GM23248 (cell line): ENCODE measurements around the gene VCL. TPM values are rescaled to one million over a fixed set of nuclear protein-coding genes. Genes with fewer than 3 reads are reported as not detected.

Experiments used
- DNase-seq: peaks from one replicate; pipeline ENCODE4 v3.0.0-alpha.2; 2015
- H2AFZ ChIP-seq: fragments of 200-600 bp; sonication (generic); 2 replicates; pipeline ENCODE4 v1.6.1; 2016; ENCODE audit warnings: antibody characterized with exemption
- H3F3A ChIP-seq: fragments of 200-600 bp; sonication (generic); 2 replicates; pipeline ENCODE4 v1.6.1; 2016; ENCODE audit warnings: mild to moderate bottlenecking, antibody characterized with exemption, mixed run types; ENCODE audit not compliant: insufficient read depth
- H3K27ac ChIP-seq: fragments of 200-600 bp; sonication (generic); 2 replicates; pipeline ENCODE4 v1.5.1; 2016; ENCODE audit warnings: mild to moderate bottlenecking
- H3K27me3 ChIP-seq: fragments of 200-600 bp; sonication (generic); replicated peaks from 2 replicates; pipeline ENCODE4 v1.6.1; 2016; ENCODE audit warnings: mild to moderate bottlenecking; ENCODE audit not compliant: insufficient read depth
- H3K36me3 ChIP-seq: fragments of 200-600 bp; sonication (generic); 2 replicates; pipeline ENCODE4 v1.6.1; 2016; ENCODE audit warnings: low read depth, mild to moderate bottlenecking
- H3K4me1 ChIP-seq: fragments of 200-600 bp; sonication (generic); 2 replicates; pipeline ENCODE4 v1.6.1; 2016; ENCODE audit warnings: mild to moderate bottlenecking; ENCODE audit not compliant: insufficient read depth
- H3K4me2 ChIP-seq: fragments of 200-600 bp; sonication (generic); one replicate; pipeline ENCODE4 v1.6.1; 2016; ENCODE audit warnings: mild to moderate bottlenecking; ENCODE audit not compliant: unreplicated experiment
- H3K4me3 ChIP-seq: fragments of 200-600 bp; sonication (generic); 2 replicates; pipeline ENCODE4 v1.5.1; 2016; ENCODE audit warnings: mild to moderate bottlenecking
- H3K79me2 ChIP-seq: fragments of 200-600 bp; sonication (generic); 2 replicates; pipeline ENCODE4 v1.6.1; 2016; ENCODE audit warnings: mild to moderate bottlenecking; ENCODE audit not compliant: insufficient read depth
- H3K9ac ChIP-seq: fragments of 200-600 bp; sonication (generic); 2 replicates; pipeline ENCODE4 v1.6.1; 2016; ENCODE audit warnings: mild to moderate bottlenecking
- H3K9me2 ChIP-seq: fragments of 200-600 bp; sonication (generic); 2 replicates; pipeline ENCODE4 v1.6.1; 2016; ENCODE audit warnings: mixed run types, mild to moderate bottlenecking, moderate library complexity; ENCODE audit not compliant: insufficient read depth
- H3K9me3 ChIP-seq: fragments of 200-600 bp; sonication (generic); one replicate; pipeline ENCODE4 v1.6.1; 2017; ENCODE audit warnings: low read depth
- H4K20me1 ChIP-seq: fragments of 200-600 bp; sonication (generic); 2 replicates; pipeline ENCODE4 v1.6.0; 2016; ENCODE audit not compliant: insufficient read depth
- EZH2 ChIP-seq: fragments of 200-600 bp; sonication (generic); IDR thresholded peaks from 2 replicates; pipeline ENCODE4 v1.6.1; 2018; ENCODE audit warnings: antibody characterized with exemption, mild to moderate bottlenecking; ENCODE audit not compliant: insufficient read depth, poor library complexity, severe bottlenecking
- EZH2phosphoT487 ChIP-seq: fragments of 200-600 bp; sonication (generic); IDR thresholded peaks from 2 replicates; pipeline ENCODE4 v1.6.1; 2018; ENCODE audit warnings: antibody characterized with exemption, moderate library complexity, mild to moderate bottlenecking, low read depth; ENCODE audit not compliant: insufficient read depth
- WGBS, 2 experiments: methylation state at CpG; one replicate each; pipeline ENCODE4 v1.1.6; 2015 to 2017; ENCODE audit warnings: low lambda C conversion rate in 2 of 2, low coverage in 1 of 2; ENCODE audit errors: missing lambda C conversion rate in 2 of 2; 5-methylcytosine and 5-hydroxymethylcytosine counted together
- in situ Hi-C: fragments of 300-500 bp; cut with MboI; formaldehyde crosslinking; loops from 2 replicates; pipeline ENCODE4 v1.15.0; 2020
- polyA plus RNA-seq: library from polyadenylated mRNA; unstranded; fragments of >200 nt; fragmentation: Nextera tagmentation; extraction: Ambion mirVana; gene quantifications from 2 replicates; pipeline ENCODE4 v1.2.1, GENCODE V29; 2016
- total RNA-seq: library from RNA; depleted of rRNA; stranded (reverse); fragments of >200 nt; shearing (Covaris generic); gene quantifications from 2 replicates; pipeline ENCODE4 v1.2.3, GENCODE V29; 2014

VCL gene
- total and polyA plus RNA-seq, 2 experiments from 2014 or later = 177 to 235 TPM

- Histone ChIP-seq H3K9me3 (no peaks in the 10 kb centered on the region), H3F3A (peaks cover 74% of the 10 kb centered on the region), H3K36me3 (peaks cover 31% of the 10 kb centered on the region), H3K4me3 (no peak overlapping the region), H3K9me2 (no peaks in the 10 kb centered on the region), H3K27ac (peak overlapping the region; percentile 3; the same call in 1 of the 2 replicates), H2AFZ (no peak overlapping the region), H3K9ac (no peak overlapping the region), H3K4me2 (no peak overlapping the region), H3K4me1 (peaks cover 34% of the 10 kb centered on the region), H3K79me2 (peaks cover 98% of the 10 kb centered on the region), H3K27me3 (no peaks in the 10 kb centered on the region), H4K20me1 (no peaks in the 10 kb centered on the region)
- no peak for TF ChIP-seq EZH2
- TF ChIP-seq EZH2phosphoT487 = no peak
- peak; percentile 38 for DNase-seq
- in situ Hi-C loops = no loop called here
Observed at GRCh38 chr10:74063256-74063655, 65.3 kb downstream of the VCL start.

GRCh38 chr10:74067373-74068352 is 69.7 kb downstream of the VCL start:
- TF ChIP-seq EZH2 = no peak
- in situ Hi-C loops = no loop called here
- H2AFZ ChIP-seq = no peak overlapping the region
- peaks cover 51% of the 10 kb centered on the region for H3K4me1 ChIP-seq
- no peak overlapping the region for H3K9ac ChIP-seq
- H3K27ac ChIP-seq = 0 out of 2 replicates have a peak overlapping the region, but pooled peaks have one; percentile 0
- H3K9me3 ChIP-seq = no peaks in the 10 kb centered on the region
- WGBS, 2 experiments = 52 to 67% methylated on average over 4 of the region's 4 CpGs
- H3K79me2 ChIP-seq = peaks cover 93% of the 10 kb centered on the region
- H3K4me3 ChIP-seq = no peak overlapping the region
- DNase-seq = peak; percentile 36
- H3K4me2 ChIP-seq = peak overlapping the region; percentile 5
- H3K36me3 ChIP-seq = peaks cover 30% of the 10 kb centered on the region
- 0 out of 2 replicates have a peak, but pooled peaks cover 8% of the 10 kb centered on the region for H4K20me1 ChIP-seq
- H3K9me2 ChIP-seq = no peaks in the 10 kb centered on the region
- no peaks in the 10 kb centered on the region for H3K27me3 ChIP-seq
- H3F3A ChIP-seq = peaks cover 76% of the 10 kb centered on the region

- Histone ChIP-seq H3K4me2 (peak overlapping the region; percentile 27), H3K27ac (peak overlapping the region; percentile 38), H3K9ac (no peak overlapping the region), H4K20me1 (0 out of 2 replicates have a peak, but pooled peaks cover 8% of the 10 kb centered on the region), H3K4me1 (peaks cover 56% of the 10 kb centered on the region), H3K4me3 (peak overlapping the region; percentile 13; the same call in 1 of the 2 replicates), H3K79me2 (peaks cover 95% of the 10 kb centered on the region), H3K36me3 (peaks cover 37% of the 10 kb centered on the region), H3K27me3 (no peaks in the 10 kb centered on the region), H3F3A (peaks cover 74% of the 10 kb centered on the region), H3K9me2 (no peaks in the 10 kb centered on the region), H2AFZ (no peak overlapping the region), H3K9me3 (no peaks in the 10 kb centered on the region)
- peak; percentile 85 for DNase-seq
- TF ChIP-seq EZH2phosphoT487 (no peak), EZH2 (no peak)
- in situ Hi-C loops = no loop called here
Observed at GRCh38 chr10:74071157-74071556, 73.2 kb downstream of the VCL start.

GRCh38 chr10:74072503-74072902 is 74.6 kb downstream of the VCL start:
- Histone ChIP-seq H3F3A (peaks cover 78% of the 10 kb centered on the region), H3K27ac (no peak overlapping the region), H3K4me2 (no peak overlapping the region), H3K4me1 (peaks cover 55% of the 10 kb centered on the region), H3K9me2 (no peaks in the 10 kb centered on the region), H3K4me3 (no peak overlapping the region), H3K79me2 (peaks cover 95% of the 10 kb centered on the region), H3K27me3 (no peaks in the 10 kb centered on the region), H3K9ac (no peak overlapping the region), H3K36me3 (peaks cover 41% of the 10 kb centered on the region), H3K9me3 (no peaks in the 10 kb centered on the region), H2AFZ (no peak overlapping the region), H4K20me1 (0 out of 2 replicates have a peak, but pooled peaks cover 8% of the 10 kb centered on the region)
- TF ChIP-seq EZH2 = no peak
- TF ChIP-seq EZH2phosphoT487 = no peak
- DNase-seq = peak; percentile 66
- 70 to 75% methylated on average over 6 of the region's 6 CpGs for WGBS, 2 experiments
- in situ Hi-C loops = no loop called here
